Tibial nerve (tissue), 4 donors: Measurements from ENCODE around the gene SPTLC1. TPM values are rescaled to one million over a fixed set of nuclear protein-coding genes. Genes with fewer than 3 reads are reported as not detected.

ENCODE experiments used
- DNase-seq, 2 donors: peaks; one replicate each; pipeline ENCODE4 v3.0.0-alpha.2; 2019; ENCODE audit warnings: low spot score in 2 of 2
- H3K27ac ChIP-seq, 4 donors: fragments of 200-600 bp; sonication (generic) in 3 of 4; one replicate each; pipeline ENCODE4 v1.5.1; 2017 to 2019; ENCODE audit warnings: mild to moderate bottlenecking in 1 of 4
- H3K27me3 ChIP-seq, 2 donors: fragments of 200-600 bp; sonication (generic) in 1 of 2; one replicate each; pipeline versions ENCODE4 v1.5.1 to v1.6.0; 2017 to 2019
- H3K36me3 ChIP-seq, 3 donors: fragments of 200-600 bp; sonication (generic); one replicate each; pipeline ENCODE4 v1.5.1; 2018 to 2019
- H3K4me1 ChIP-seq, 4 donors: fragments of 200-600 bp; sonication (generic) in 3 of 4; one replicate each; pipeline ENCODE4 v1.5.1; 2017 to 2019
- H3K4me3 ChIP-seq, 4 donors: fragments of 200-600 bp; sonication (generic) in 3 of 4; one replicate each; pipeline ENCODE4 v1.5.1; 2017 to 2019; ENCODE audit warnings: mild to moderate bottlenecking in 1 of 4, moderate library complexity in 1 of 4
- H3K9me3 ChIP-seq, 4 donors: fragments of 200-600 bp; sonication (generic) in 3 of 4; one replicate each; pipeline ENCODE4 v1.5.1; 2017 to 2019
- CTCF ChIP-seq, 5 experiments: fragments of 200-600 bp in 3 of 5; fragments of 450-650 bp in 2 of 5; sonication (generic) in 3 of 5; IDR thresholded peaks; one replicate each; pipeline ENCODE4 v1.5.1; 2016 to 2019; ENCODE audit warnings: antibody characterized with exemption in 5 of 5, mild to moderate bottlenecking in 3 of 5, moderate library complexity in 2 of 5
- EP300 ChIP-seq, 2 donors: sonication (generic); formaldehyde crosslinking; IDR thresholded peaks; one replicate each; pipeline ENCODE4 v1.6.1; 2017; ENCODE audit warnings: antibody characterized with exemption in 2 of 2, mild to moderate bottlenecking in 1 of 2
- POLR2A ChIP-seq, 2 donors: fragments of 450-650 bp; IDR thresholded peaks; one replicate each; pipeline ENCODE4 v1.6.1; 2017; ENCODE audit warnings: antibody characterized with exemption in 2 of 2, mild to moderate bottlenecking in 2 of 2, moderate library complexity in 2 of 2
- WGBS, 2 donors: methylation state at CpG; one replicate each; pipeline ENCODE4 v1.1.5; 2018; 5-methylcytosine and 5-hydroxymethylcytosine counted together
- total RNA-seq, 4 donors: library from RNA; depleted of rRNA; stranded (reverse); fragments of >200 nt; gene quantifications; one replicate each; pipeline ENCODE4 v1.1.0, GENCODE V29; 2016

The SPTLC1 gene
- total RNA-seq, 4 donors from 2014 or later: 67.9 to 81.8 (median 76.0) TPM

DNA sequence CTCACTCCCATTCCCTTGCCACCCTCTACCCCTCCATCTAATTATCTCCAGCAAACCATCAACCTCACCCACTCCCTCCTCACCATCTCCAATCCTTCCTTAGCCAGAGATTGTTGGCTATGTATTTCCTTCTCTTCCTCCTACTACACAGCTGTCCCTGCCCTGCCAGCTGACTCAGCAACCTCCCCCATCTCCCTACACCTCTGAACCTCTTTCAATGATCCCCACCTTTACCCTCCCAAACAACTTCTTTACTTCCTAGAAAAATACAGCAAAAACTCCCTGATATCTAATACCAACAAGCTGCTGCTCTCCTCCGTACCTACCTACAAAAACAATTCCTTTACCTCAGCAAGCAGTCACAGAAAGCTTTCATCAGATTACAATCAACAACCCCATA, 37.3 kb downstream of the SPTLC1 start:
- H3K4me1 ChIP-seq: no peaks in the 10 kb centered on the region
- H3K27me3 ChIP-seq: no peaks in the 10 kb centered on the region
- TF ChIP-seq CTCF (IDR thresholded peaks at IDR 0.05) (no peak), POLR2A (IDR thresholded peaks at IDR 0.05) (no peak), EP300 (IDR thresholded peaks at IDR 0.05) (no peak)
- no peak overlapping the region for H3K27ac ChIP-seq
- DNase-seq: no peak
- H3K9me3 ChIP-seq: no peaks in the 10 kb centered on the region
- 93 to 100% methylated on average over 1 of the region's 1 CpG for WGBS, 2 donors
- peaks cover 0 to 80% (median 5%) of the 10 kb centered on the region in 3 donors for H3K36me3 ChIP-seq
- H3K4me3 ChIP-seq: no peak overlapping the region

- DNase-seq: no peak
- no peaks in the 10 kb centered on the region for H3K9me3 ChIP-seq
- peaks cover 0 to 96% (median 2%) of the 10 kb centered on the region in 3 donors for H3K36me3 ChIP-seq
- H3K27me3 ChIP-seq: no peaks in the 10 kb centered on the region
- no peak for TF ChIP-seq CTCF (IDR thresholded peaks at IDR 0.05)
- no peak for TF ChIP-seq EP300 (IDR thresholded peaks at IDR 0.05)
- TF ChIP-seq POLR2A (IDR thresholded peaks at IDR 0.05): no peak
- H3K4me3 ChIP-seq: no peak overlapping the region
- no peak overlapping the region for H3K27ac ChIP-seq
- WGBS, 2 donors: 82 to 90% methylated on average over 4 of the region's 4 CpGs
- H3K4me1 ChIP-seq: no peaks in the 10 kb centered on the region
These were observed 43.6 kb downstream of the SPTLC1 start for GRCh38 chr9:92071634-92072033.

DNA sequence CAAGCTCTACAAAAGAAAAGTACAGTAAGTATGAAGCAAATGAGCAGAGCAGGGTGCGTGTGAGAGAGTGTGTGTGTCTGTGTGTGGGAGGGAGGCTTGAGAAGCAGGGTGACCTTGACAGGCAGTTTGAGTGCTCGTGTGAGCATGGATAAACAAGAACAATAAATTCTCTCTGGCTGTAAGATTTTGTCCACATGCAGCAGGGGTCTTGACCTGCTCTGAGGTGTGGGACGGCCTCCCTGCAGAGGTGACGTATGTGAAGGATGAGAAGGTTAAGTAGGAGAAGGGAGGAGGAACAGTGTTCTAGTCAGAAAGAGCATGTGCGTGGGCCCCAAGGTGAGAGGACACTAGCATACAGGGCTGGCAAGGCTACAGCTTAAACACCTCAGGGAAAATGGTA, 49.0 kb downstream of the SPTLC1 start:
- TF ChIP-seq POLR2A (IDR thresholded peaks at IDR 0.05): no peak
- TF ChIP-seq EP300 (IDR thresholded peaks at IDR 0.05): no peak
- TF ChIP-seq CTCF (IDR thresholded peaks at IDR 0.05): no peak
- Histone ChIP-seq H3K27me3 (no peaks in the 10 kb centered on the region), H3K9me3 (peaks cover 0 to 37% (median 12%) of the 10 kb centered on the region in 4 donors), H3K27ac (no peak overlapping the region), H3K4me1 (no peaks in the 10 kb centered on the region), H3K36me3 (peaks cover 2 to 97% (median 13%) of the 10 kb centered on the region in 3 donors), H3K4me3 (no peak overlapping the region)
- WGBS, 2 donors: 76 to 86% methylated on average over 5 of the region's 5 CpGs
- no peak for DNase-seq

DNA sequence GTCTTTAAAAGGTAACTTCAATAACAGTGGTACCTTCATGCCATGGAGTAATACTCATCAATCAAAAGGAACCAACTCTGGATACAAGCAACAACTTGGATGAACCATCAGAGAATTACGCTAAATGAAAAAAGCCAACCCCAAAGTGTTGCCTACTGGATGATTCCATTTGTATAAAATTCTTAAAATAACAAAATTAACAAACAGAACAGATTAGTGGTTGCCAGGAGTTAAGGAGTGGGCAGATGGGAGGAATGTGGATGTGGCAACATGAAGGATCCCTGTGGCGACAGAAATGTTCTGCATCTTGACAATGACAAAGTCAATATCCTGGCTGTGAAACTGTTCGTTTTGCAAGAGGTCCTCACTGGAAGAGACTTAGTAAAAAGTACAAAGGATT, 50.5 kb downstream of the SPTLC1 start:
- 90 to 94% methylated on average over 3 of the region's 3 CpGs for WGBS, 2 donors
- peaks cover 2 to 100% (median 13%) of the 10 kb centered on the region in 3 donors for H3K36me3 ChIP-seq
- no peak for TF ChIP-seq EP300 (IDR thresholded peaks at IDR 0.05)
- no peak for TF ChIP-seq POLR2A (IDR thresholded peaks at IDR 0.05)
- no peak for TF ChIP-seq CTCF (IDR thresholded peaks at IDR 0.05)

GRCh38 chr9:92061184-92061583, 54.0 kb downstream of the SPTLC1 start:
- no peak overlapping the region for H3K27ac ChIP-seq
- no peak overlapping the region for H3K4me3 ChIP-seq
- TF ChIP-seq POLR2A (IDR thresholded peaks at IDR 0.05): no peak
- TF ChIP-seq EP300 (IDR thresholded peaks at IDR 0.05): no peak
- no peaks in the 10 kb centered on the region for H3K27me3 ChIP-seq
- H3K36me3 ChIP-seq: peaks cover 0 to 91% (median 15%) of the 10 kb centered on the region in 3 donors
- no peak for DNase-seq
- WGBS, 2 donors: 96 to 100% methylated on average over 2 of the region's 2 CpGs
- H3K9me3 ChIP-seq: peaks cover 0 to 44% (median 14%) of the 10 kb centered on the region in 4 donors
- peaks cover 0 to 5% (median 2%) of the 10 kb centered on the region in 4 donors for H3K4me1 ChIP-seq

More for the DNA sequence above, 50.5 kb downstream of the SPTLC1 start:
- DNase-seq: no peak
- H3K4me3 ChIP-seq: no peak overlapping the region
- no peak overlapping the region for H3K27ac ChIP-seq
- H3K27me3 ChIP-seq: no peaks in the 10 kb centered on the region
- no peaks in the 10 kb centered on the region for H3K4me1 ChIP-seq
- H3K9me3 ChIP-seq: peaks cover 0 to 44% (median 14%) of the 10 kb centered on the region in 4 donors
